Activated T-helper 17 cell treated with anti-CD3 and anti-CD28 coated beads, Interleukin-2, amount 50 U/mL, for 72 hours (primary cell): ENCODE results near the gene MRPL47. TPM values are rescaled to one million over a fixed set of nuclear protein-coding genes. Genes with fewer than 3 reads are reported as not detected.
A peak's percentile ranks its signal among the peaks of the same experiment; 100 is the strongest.

ENCODE experiments used
- ATAC-seq: fragments of 150-1000 bp; cut with Tn5 transposase; replicated peaks from 2 replicates; pipeline ENCODE4 v1.10.0; 2021; ENCODE audit warnings: mild to moderate bottlenecking, moderate library complexity
- H3K27ac Mint-ChIP-seq: one replicate; pipeline ENCODE4 v1.8.0; 2022; ENCODE audit warnings: mixed read lengths
- H3K27me3 Mint-ChIP-seq: one replicate; pipeline ENCODE4 v1.8.0; 2022; ENCODE audit warnings: mixed read lengths
- H3K36me3 Mint-ChIP-seq: one replicate; pipeline ENCODE4 v1.8.0; 2022; ENCODE audit warnings: low read depth, mild to moderate bottlenecking, mixed read lengths
- H3K4me1 Mint-ChIP-seq: one replicate; pipeline ENCODE4 v1.8.0; 2022; ENCODE audit warnings: mixed read lengths
- H3K4me3 Mint-ChIP-seq: one replicate; pipeline ENCODE4 v1.8.0; 2022; ENCODE audit warnings: mild to moderate bottlenecking, mixed read lengths
- H3K9me3 Mint-ChIP-seq: one replicate; pipeline ENCODE4 v1.8.0; 2022; ENCODE audit warnings: mixed read lengths
- total RNA-seq, 2 donors: library from RNA; stranded (reverse); gene quantifications; one replicate each; pipeline ENCODE4 v1.2.3, GENCODE V29; 2022

Gene MRPL47
- total RNA-seq, 2 donors from 2014 or later: 35.9 to 62.6 TPM

GRCh38 chr3:179610066-179610465, 5.6 kb upstream of the MRPL47 start:
- Mint-ChIP-seq H3K4me3 (peak overlapping the region; percentile 90), H3K36me3 (peaks cover 34% of the 10 kb centered on the region), H3K27ac (peak overlapping the region; percentile 99), H3K9me3 (no peaks in the 10 kb centered on the region), H3K27me3 (no peaks in the 10 kb centered on the region), H3K4me1 (peaks cover 33% of the 10 kb centered on the region)
- ATAC-seq: no peak

GRCh38 chr3:179608931-179609720, 4.7 kb upstream of the MRPL47 start:
- H3K27ac Mint-ChIP-seq: peak overlapping the region; percentile 99
- peaks cover 43% of the 10 kb centered on the region for H3K36me3 Mint-ChIP-seq
- no peaks in the 10 kb centered on the region for H3K9me3 Mint-ChIP-seq
- H3K4me1 Mint-ChIP-seq: peaks cover 38% of the 10 kb centered on the region
- H3K27me3 Mint-ChIP-seq: no peaks in the 10 kb centered on the region
- peak; percentile 82 for ATAC-seq
- peak overlapping the region; percentile 90 for H3K4me3 Mint-ChIP-seq

GRCh38 chr3:179606534-179607085, 2.2 kb upstream of the MRPL47 start:
- H3K27ac Mint-ChIP-seq: peak overlapping the region; percentile 99
- H3K4me1 Mint-ChIP-seq: peaks cover 33% of the 10 kb centered on the region
- peaks cover 48% of the 10 kb centered on the region for H3K36me3 Mint-ChIP-seq

GRCh38 chr3:179603831-179604230, 607 bp downstream of the MRPL47 start:
- peak overlapping the region; percentile 100 for H3K27ac Mint-ChIP-seq
- H3K27me3 Mint-ChIP-seq: no peaks in the 10 kb centered on the region
- no peak for ATAC-seq
- H3K9me3 Mint-ChIP-seq: no peaks in the 10 kb centered on the region
- H3K4me1 Mint-ChIP-seq: peaks cover 20% of the 10 kb centered on the region
- peak overlapping the region; percentile 100 for H3K4me3 Mint-ChIP-seq
- peaks cover 56% of the 10 kb centered on the region for H3K36me3 Mint-ChIP-seq

More at GRCh38 chr3:179606534-179607085, 2.2 kb upstream of the MRPL47 start:
- no peaks in the 10 kb centered on the region for H3K27me3 Mint-ChIP-seq
- H3K9me3 Mint-ChIP-seq: no peaks in the 10 kb centered on the region
- peak overlapping the region; percentile 100 for H3K4me3 Mint-ChIP-seq
- no peak for ATAC-seq

GRCh38 chr3:179603321-179603720, 1.1 kb downstream of the MRPL47 start:
- Mint-ChIP-seq H3K27ac (peak overlapping the region; percentile 100), H3K9me3 (no peaks in the 10 kb centered on the region), H3K4me3 (peak overlapping the region; percentile 100), H3K4me1 (peaks cover 17% of the 10 kb centered on the region), H3K27me3 (no peaks in the 10 kb centered on the region), H3K36me3 (peaks cover 58% of the 10 kb centered on the region)
- ATAC-seq: no peak

- Mint-ChIP-seq H3K27me3 (no peaks in the 10 kb centered on the region), H3K27ac (no peak overlapping the region), H3K36me3 (peaks cover 79% of the 10 kb centered on the region)
Measured at GRCh38 chr3:179599531-179599930, 4.9 kb downstream of the MRPL47 start.

GRCh38 chr3:179591313-179591712, 13.1 kb downstream of the MRPL47 start:
- Mint-ChIP-seq H3K9me3 (no peaks in the 10 kb centered on the region), H3K27ac (peak overlapping the region; percentile 21), H3K27me3 (no peaks in the 10 kb centered on the region), H3K4me1 (no peaks in the 10 kb centered on the region), H3K4me3 (no peak overlapping the region), H3K36me3 (peaks cover 97% of the 10 kb centered on the region)
- no peak for ATAC-seq

More at GRCh38 chr3:179599531-179599930, 4.9 kb downstream of the MRPL47 start:
- no peak for ATAC-seq
- no peaks in the 10 kb centered on the region for H3K4me1 Mint-ChIP-seq
- no peaks in the 10 kb centered on the region for H3K9me3 Mint-ChIP-seq
- no peak overlapping the region for H3K4me3 Mint-ChIP-seq

- peaks cover 97% of the 10 kb centered on the region for H3K36me3 Mint-ChIP-seq
- H3K4me1 Mint-ChIP-seq: no peaks in the 10 kb centered on the region
- H3K4me3 Mint-ChIP-seq: no peak overlapping the region
- peak overlapping the region; percentile 21 for H3K27ac Mint-ChIP-seq
- ATAC-seq: no peak
- H3K9me3 Mint-ChIP-seq: no peaks in the 10 kb centered on the region
- H3K27me3 Mint-ChIP-seq: no peaks in the 10 kb centered on the region
Measured at GRCh38 chr3:179590669-179591068, 13.8 kb downstream of the MRPL47 start.

- peaks cover 95% of the 10 kb centered on the region for H3K36me3 Mint-ChIP-seq
- peak overlapping the region; percentile 52 for H3K27ac Mint-ChIP-seq
- peak; percentile 82 for ATAC-seq
- no peak overlapping the region for H3K4me3 Mint-ChIP-seq
- H3K9me3 Mint-ChIP-seq: no peaks in the 10 kb centered on the region
- no peaks in the 10 kb centered on the region for H3K27me3 Mint-ChIP-seq
- no peaks in the 10 kb centered on the region for H3K4me1 Mint-ChIP-seq
Measured at GRCh38 chr3:179589143-179589542, 15.3 kb downstream of the MRPL47 start.

GRCh38 chr3:179580992-179581391, 23.4 kb downstream of the MRPL47 start:
- no peak overlapping the region for H3K4me3 Mint-ChIP-seq
- H3K36me3 Mint-ChIP-seq: peaks cover 93% of the 10 kb centered on the region
- no peaks in the 10 kb centered on the region for H3K27me3 Mint-ChIP-seq
- no peaks in the 10 kb centered on the region for H3K4me1 Mint-ChIP-seq
- no peak for ATAC-seq
- H3K9me3 Mint-ChIP-seq: no peaks in the 10 kb centered on the region
- H3K27ac Mint-ChIP-seq: peak overlapping the region; percentile 23

GRCh38 chr3:179565496-179565895, 38.9 kb downstream of the MRPL47 start:
- ATAC-seq: peak; percentile 52
- H3K27me3 Mint-ChIP-seq: no peaks in the 10 kb centered on the region
- peaks cover 12% of the 10 kb centered on the region for H3K4me1 Mint-ChIP-seq
- H3K36me3 Mint-ChIP-seq: peaks cover 25% of the 10 kb centered on the region
- H3K4me3 Mint-ChIP-seq: peak overlapping the region; percentile 85
- no peaks in the 10 kb centered on the region for H3K9me3 Mint-ChIP-seq
- peak overlapping the region; percentile 82 for H3K27ac Mint-ChIP-seq

- Mint-ChIP-seq H3K27me3 (no peaks in the 10 kb centered on the region), H3K4me1 (peaks cover 12% of the 10 kb centered on the region), H3K36me3 (peaks cover 5% of the 10 kb centered on the region), H3K4me3 (peak overlapping the region; percentile 85), H3K27ac (peak overlapping the region; percentile 85), H3K9me3 (no peaks in the 10 kb centered on the region)
- peak; percentile 51 for ATAC-seq
Measured at GRCh38 chr3:179563271-179563783, 41.1 kb downstream of the MRPL47 start.

GRCh38 chr3:179562591-179563270, 41.7 kb downstream of the MRPL47 start, which contains the start of gene ACTL6A:
Gene ACTL6A, plus strand, starts transcription at chr3:179562926. Its CDS starts 167 bp downstream, at chr3:179563093.
- peaks cover 12% of the 10 kb centered on the region for H3K4me1 Mint-ChIP-seq
- peak; percentile 94 for ATAC-seq

GRCh38 chr3:179560791-179561190, 43.6 kb downstream of the MRPL47 start:
- no peak for ATAC-seq

More at GRCh38 chr3:179562591-179563270, 41.7 kb downstream of the MRPL47 start, which contains the start of gene ACTL6A:
- Mint-ChIP-seq H3K9me3 (no peaks in the 10 kb centered on the region), H3K4me3 (peak within 1 kb of the TSS; percentile 85), H3K27ac (peak within 1 kb of the TSS; percentile 85), H3K27me3 (no peaks in the 10 kb centered on the region), H3K36me3 (peaks cover 5% of the 10 kb centered on the region)

More at GRCh38 chr3:179560791-179561190, 43.6 kb downstream of the MRPL47 start:
- Mint-ChIP-seq H3K4me3 (no peak overlapping the region), H3K4me1 (peaks cover 9% of the 10 kb centered on the region), H3K36me3 (peaks cover 2% of the 10 kb centered on the region), H3K27me3 (no peaks in the 10 kb centered on the region), H3K27ac (no peak overlapping the region), H3K9me3 (no peaks in the 10 kb centered on the region)
